Measurements from ENCODE around the gene LTN1.
"Not testable (repeated sequence)": the region's sequence is repeated elsewhere in the genome, so short reads cannot be mapped to it uniquely, and the experiment has no call there.

LTN1 gene

GRCh38 chr21:28986677-28987076 is 6.0 kb downstream of the LTN1 start:
- DNase-seq, result no peak

- no peak for DNase-seq
Measured at GRCh38 chr21:28982637-28983036, 10.0 kb downstream of the LTN1 start.

GRCh38 chr21:28979092-28979491 is 13.6 kb downstream of the LTN1 start:
- DNase-seq, result no peak

GRCh38 chr21:28975397-28975796 is 17.3 kb downstream of the LTN1 start:
- DNase-seq, result no peak

- DNase-seq, result no peak
Measured at GRCh38 chr21:28974531-28975227, 18.0 kb downstream of the LTN1 start.

GRCh38 chr21:28972398-28972797 is 20.3 kb downstream of the LTN1 start:
- no peak for DNase-seq

- DNase-seq, result no peak
Measured at GRCh38 chr21:28971171-28971570, 21.5 kb downstream of the LTN1 start.

GRCh38 chr21:28963831-28964230 is 28.8 kb downstream of the LTN1 start:
- DNase-seq, result no peak

GRCh38 chr21:28962465-28962864 is 30.2 kb downstream of the LTN1 start:
- no peak for DNase-seq

- DNase-seq, result no peak
Measured at GRCh38 chr21:28961927-28962326, 30.8 kb downstream of the LTN1 start.

- DNase-seq, result no peak
Measured at GRCh38 chr21:28960245-28960644, 32.4 kb downstream of the LTN1 start.

GRCh38 chr21:28959367-28960099 is 33.1 kb downstream of the LTN1 start:
- DNase-seq, result no peak

GRCh38 chr21:28953247-28953646 is 39.4 kb downstream of the LTN1 start:
- no peak for DNase-seq

- no peak for DNase-seq
Measured at GRCh38 chr21:28952686-28953085, 40.0 kb downstream of the LTN1 start.

GRCh38 chr21:28949318-28949717 is 43.4 kb downstream of the LTN1 start:
- no peak for DNase-seq

GRCh38 chr21:28944296-28944695 is 48.4 kb downstream of the LTN1 start:
- DNase-seq, result no peak

- DNase-seq, result no peak
Measured at GRCh38 chr21:28943631-28944030, 49.0 kb downstream of the LTN1 start.

GRCh38 chr21:28938726-28939125 is 54.0 kb downstream of the LTN1 start:
- DNase-seq, result no peak

- no peak for DNase-seq
Measured at GRCh38 chr21:28937737-28938136, 54.9 kb downstream of the LTN1 start.

- no peak for DNase-seq
Measured at GRCh38 chr21:28936721-28937120, 56.0 kb downstream of the LTN1 start.

GRCh38 chr21:28936036-28936435 is 56.6 kb downstream of the LTN1 start:
- no peak for DNase-seq

- DNase-seq, result no peak
Measured at GRCh38 chr21:28932717-28933116, 60.0 kb downstream of the LTN1 start.

GRCh38 chr21:28931708-28932372 is 60.8 kb downstream of the LTN1 start:
- not testable (repeated sequence) for DNase-seq

Data from stimulated activated naive CD4-positive, alpha-beta T cell treated with Interleukin-2 at 50 U/mL for 16 hours (primary cell).